Mucosa of gallbladder (tissue), 1 donor: Measurements from ENCODE around the gene TEX264. TPM values are rescaled to one million over a fixed set of nuclear protein-coding genes. Genes with fewer than 3 reads are reported as not detected.
"Not testable (repeated sequence)": the region's sequence is repeated elsewhere in the genome, so short reads cannot be mapped to it uniquely, and the experiment has no call there.

Experiments used
- DNase-seq: peaks from one replicate; pipeline ENCODE4 v3.0.0-alpha.2; 2020; ENCODE audit warnings: low spot score
- total RNA-seq: library from RNA; stranded (reverse); gene quantifications from one replicate; pipeline ENCODE4 v1.2.1, GENCODE V29; 2021
- donor health status: DM: no; HTN: no; CAD: no.

The TEX264 gene
- 86.0 TPM for total RNA-seq

DNA sequence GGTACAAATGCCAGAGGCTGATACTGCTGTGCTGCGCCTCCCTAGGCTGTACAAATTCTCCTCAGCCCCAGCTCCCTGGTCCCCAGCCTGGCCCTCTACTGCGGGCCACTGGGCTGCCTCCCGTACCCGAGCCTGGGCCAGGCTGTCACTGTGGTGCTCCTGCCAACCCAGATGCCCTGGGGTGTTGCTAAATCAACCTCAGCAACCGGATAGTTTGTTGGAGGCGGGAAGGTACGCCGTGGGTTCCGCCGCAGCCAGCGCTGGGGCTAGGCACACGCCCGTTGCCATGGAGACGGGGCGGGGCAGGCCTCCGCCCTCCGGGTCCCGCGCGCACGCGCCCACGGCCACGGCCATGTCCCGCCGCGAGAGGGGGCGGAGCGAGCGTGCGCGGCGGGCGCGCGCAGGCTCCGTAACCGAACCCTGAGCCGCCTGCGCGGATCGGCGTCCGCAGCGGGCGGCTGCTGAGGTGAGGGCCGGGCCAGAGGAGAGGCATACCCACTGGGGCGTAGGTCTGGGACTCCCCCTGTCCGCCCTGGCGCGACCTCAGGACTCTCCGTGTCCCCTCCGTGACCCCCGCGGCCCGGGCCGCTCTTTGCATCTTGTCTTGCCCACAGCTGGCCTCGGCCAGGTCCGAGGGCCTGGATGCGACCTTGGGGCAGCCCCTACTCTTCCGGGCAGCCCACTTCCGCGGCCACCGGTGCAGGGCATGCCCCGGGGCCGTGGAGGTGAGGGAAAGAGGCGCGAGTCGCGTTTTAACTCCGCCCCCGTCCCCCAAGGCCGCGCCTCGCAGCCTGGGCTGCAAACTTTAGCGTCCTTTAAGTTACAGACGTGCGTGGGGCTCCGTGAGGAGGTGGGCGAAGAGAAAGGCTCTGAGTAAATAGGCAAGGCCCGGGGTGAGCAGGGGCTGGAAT, at the start of gene TEX264:
Gene TEX264, plus strand, starts transcription at position 430 of the 911 bp plus-strand sequence. CDS start 3,053 bp downstream, outside the sequence.
- DNase-seq, result peak; percentile 91

DNA sequence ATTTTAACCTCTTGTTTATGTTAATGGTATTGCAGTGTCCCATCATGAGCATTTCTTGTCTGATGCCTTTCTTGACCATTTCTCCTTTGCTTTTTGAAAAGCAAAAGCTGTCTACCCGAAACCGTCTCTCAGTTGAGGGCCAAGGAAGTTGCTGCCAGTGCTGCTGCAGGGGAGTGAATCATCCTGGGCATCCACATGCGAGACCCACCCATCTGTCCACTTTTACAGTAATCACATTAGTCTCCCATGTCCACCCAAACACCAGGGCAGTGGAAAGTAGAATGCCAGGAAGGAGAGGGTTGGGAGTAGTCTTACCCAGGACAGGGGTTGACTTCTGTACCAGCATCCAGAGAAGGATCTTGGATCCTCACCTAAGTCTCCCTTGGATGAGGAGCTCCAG, 48.6 kb upstream of the TEX264 start:
- no peak for DNase-seq

- no peak for DNase-seq
Measured at GRCh38 chr3:51622868-51623267, 48.2 kb upstream of the TEX264 start.

GRCh38 chr3:51630513-51630912, 40.5 kb upstream of the TEX264 start:
- DNase-seq, result no peak

DNA sequence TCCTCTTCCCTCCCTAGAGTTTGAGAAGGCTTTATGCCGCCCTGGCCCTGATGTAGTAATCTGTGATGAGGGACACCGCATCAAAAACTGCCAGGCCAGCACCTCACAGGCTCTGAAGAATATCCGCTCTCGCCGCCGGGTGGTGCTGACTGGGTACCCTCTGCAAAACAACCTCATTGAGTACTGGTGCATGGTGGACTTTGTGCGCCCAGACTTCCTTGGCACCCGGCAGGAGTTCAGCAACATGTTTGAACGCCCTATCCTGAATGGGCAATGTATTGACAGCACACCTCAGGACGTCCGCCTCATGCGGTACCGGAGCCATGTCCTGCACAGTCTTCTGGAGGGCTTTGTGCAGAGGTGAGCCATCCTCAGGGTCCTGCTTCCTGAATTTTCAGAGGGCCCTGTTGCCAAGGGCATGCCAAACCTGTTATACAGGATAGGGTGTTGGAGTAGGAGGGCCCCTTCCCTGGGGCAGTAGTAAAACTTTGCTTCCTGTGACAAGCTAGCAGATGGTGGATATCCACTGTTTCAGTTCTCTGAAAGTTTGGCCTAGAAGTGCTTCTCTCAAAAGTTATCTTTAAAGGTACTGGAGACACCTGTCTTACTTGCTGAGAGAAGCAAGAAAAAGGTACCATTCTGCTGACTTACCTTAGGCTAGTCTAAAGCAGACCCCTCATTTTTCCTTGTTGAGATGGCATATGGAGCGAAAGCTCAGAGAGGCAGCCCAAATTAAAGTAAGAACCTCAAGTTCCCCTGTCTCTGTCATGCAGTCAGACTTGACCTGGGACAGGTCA, 33.7 kb upstream of the TEX264 start:
- DNase-seq, result no peak

DNA sequence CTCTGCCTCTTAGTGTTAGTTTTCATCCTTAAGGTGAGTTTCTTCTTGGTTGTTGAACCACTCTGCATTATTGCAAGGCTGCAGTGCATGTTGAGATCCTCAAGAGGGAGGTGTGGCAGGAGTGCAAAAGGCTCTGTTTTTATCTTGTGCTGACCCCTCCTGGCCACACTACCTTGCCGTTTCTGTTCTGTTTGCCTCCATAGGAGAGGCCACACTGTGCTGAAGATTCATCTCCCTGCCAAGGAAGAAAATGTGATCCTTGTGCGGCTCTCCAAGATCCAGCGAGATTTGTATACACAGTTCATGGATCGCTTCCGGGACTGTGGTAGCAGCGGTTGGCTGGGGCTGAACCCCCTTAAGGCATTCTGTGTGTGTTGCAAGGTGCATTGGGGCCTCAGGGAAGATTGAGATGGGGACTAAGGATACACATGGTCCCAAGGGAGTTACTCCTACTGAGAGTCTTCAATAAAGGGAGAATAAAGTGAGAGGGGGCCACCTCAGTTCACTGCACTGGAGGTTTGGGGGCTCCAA, 33.0 kb upstream of the TEX264 start:
- DNase-seq, result peak; percentile 22

DNA sequence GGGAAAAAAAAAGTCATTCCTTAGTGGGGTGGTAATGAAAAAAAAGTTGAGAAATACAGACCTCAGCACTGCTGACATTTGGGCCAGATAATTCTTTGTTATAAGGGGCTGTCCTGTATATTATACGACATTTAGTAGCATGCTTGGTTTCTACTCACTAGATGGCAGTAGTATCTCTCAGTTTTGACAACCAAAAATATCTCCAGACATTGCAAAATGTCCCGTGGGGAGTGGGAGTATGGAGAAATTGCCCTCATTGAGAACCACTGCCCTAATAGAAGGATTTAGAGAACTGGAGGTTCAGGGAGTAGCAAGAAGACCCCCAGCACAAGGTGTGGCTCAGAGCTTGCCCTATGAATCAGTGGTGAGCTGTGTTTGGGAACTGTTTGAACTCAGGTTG, 28.6 kb upstream of the TEX264 start:
- DNase-seq, result no peak

DNA sequence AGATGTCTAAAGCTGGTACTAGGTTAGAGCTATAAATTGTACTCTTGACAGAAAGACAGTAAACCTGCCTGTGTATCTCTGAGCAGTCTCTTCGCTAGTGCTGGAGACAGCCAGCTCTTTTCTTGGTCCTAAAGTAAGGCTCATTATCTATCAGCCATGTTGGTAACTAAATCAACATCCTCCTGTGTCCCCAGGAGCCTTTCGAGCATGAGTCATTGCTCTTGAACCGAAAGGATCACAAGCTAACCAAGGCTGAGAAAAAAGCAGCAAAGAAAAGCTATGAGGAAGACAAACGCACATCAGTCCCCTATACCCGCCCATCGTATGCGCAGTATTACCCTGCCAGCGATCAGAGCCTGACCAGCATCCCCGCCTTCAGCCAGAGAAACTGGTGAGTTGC, 25.0 kb upstream of the TEX264 start:
- no peak for DNase-seq

GRCh38 chr3:51652103-51652502, 18.9 kb upstream of the TEX264 start:
- not testable (repeated sequence) for DNase-seq

GRCh38 chr3:51653409-51653808, 17.6 kb upstream of the TEX264 start:
- not testable (repeated sequence) for DNase-seq

DNA sequence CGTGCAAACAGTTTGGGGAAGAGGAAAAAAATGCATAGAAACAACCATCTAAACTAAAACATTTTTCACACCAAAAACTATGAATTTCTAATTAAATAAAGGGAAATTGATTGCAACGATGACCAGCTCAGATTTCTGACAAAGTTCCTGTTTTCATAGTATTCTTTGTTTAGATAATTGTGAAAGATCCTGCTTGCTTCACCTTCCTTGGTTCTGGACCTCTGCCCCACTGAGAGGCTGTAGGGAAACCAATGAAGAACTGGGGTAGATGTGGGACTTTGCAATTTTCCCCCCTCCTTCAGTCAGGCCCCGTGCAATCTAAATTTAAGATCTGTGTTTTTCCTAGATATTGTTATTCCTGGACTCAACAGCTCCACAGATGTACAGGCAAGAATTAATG, 13.8 kb upstream of the TEX264 start:
- DNase-seq, result no peak

DNA sequence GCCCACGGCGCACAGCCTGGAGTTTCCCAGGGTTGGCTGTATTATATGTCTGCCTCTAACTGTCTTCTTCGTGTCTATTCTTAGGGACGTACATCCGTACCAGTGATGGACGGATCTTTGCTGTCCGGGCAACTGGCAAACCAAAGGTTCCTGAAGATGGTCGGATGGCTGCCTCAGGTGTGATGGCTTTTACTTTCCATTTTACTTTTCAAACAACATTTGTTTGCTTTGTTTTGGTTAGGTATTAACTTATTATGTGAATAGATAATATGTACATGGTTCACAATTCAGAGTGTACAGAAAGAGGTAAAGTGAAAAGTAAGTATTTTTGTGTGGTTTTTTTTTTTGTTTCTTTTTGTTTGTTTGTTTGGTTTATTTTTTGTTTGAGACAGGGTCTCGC, 11.1 kb upstream of the TEX264 start:
- DNase-seq, result no peak

DNA sequence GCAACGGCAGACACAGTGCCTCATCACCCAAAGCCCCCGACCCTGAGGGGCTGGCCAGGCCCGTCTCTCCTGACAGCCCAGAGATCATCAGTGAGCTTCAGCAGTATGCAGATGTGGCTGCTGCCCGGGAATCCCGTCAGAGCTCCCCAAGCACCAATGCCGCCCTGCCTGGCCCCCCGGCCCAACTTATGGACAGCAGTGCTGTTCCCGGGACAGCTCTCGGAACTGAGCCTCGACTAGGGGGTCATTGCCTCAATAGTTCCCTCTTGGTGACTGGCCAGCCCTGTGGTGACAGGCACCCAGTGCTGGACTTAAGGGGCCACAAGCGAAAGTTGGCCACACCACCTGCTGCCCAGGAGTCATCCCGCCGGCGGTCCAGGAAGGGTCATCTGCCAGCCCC, 8.6 kb upstream of the TEX264 start:
- no peak for DNase-seq

GRCh38 chr3:51668756-51669155, 2.3 kb upstream of the TEX264 start:
- no peak for DNase-seq

- DNase-seq, result peak; percentile 88
Measured at GRCh38 chr3:51669241-51670052, 1.6 kb upstream of the TEX264 start.

GRCh38 chr3:51670053-51670822, 814 bp upstream of the TEX264 start:
- no peak for DNase-seq

DNA sequence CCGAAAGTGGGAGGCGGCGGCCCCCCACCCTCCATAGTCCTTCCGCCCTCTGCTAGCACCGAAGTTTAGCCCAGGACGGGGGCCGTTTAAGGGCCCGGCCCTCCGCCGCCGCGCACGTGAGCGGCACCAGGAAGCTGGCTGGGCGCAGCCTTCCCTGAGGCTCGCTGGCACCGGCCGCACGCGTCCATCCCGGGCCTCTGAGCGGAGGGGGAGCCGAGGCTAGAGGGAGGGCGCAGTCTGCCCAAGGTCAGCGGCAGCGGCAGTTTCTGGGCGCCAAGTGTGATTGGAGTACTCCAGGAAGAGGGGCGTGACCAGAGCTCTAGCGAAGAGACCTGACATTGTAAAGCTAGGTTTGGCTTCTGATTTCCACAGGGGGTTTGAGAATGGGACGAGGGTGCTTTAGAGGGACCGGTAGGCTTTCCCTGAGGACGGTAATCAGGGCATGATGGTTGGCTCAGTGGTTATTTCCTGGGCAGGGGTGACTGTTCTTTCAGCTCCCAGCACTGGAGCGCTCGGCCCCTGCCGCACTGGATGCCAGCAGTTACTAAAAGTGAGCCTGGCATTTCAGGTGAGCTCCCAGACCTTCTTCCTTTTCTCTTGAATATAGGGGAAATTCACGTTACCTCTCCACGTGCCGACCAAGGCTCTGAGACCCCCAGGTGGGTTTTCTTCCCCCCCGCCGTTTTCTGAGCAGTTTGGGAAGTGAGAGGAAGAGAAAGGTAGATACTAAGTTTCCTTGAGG, 853 bp downstream of the TEX264 start:
- peak; percentile 61 for DNase-seq

DNA sequence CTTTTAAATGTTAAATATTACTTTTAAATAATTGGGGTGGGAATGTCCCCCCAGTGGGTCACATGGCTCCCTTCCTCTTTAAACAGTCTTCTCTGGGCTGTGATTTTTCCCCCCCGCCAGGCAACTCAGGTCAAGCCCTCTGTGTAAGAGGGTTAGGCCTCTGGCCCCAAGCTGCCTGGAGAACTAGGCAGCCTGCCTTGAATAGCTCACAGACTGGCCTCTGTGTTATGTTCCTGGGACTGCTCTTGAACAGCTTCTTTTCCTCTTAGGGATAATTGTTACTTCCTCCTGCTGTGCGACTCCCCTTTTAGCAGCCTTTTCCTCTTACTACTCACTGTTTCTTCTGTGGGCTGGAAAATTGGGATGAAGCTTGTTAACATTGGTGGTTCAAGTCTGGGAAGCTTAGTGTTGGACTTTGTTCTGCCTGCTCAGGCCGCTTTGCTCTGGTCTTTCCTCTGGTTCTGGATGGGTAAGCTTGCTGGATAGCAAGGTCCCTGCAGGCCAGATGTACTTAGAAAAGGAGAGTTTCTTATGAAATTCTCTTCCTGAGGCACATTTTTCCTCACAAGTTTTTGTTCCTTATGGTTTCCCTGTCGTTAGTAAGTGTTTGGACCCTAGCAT, 2.2 kb downstream of the TEX264 start:
- DNase-seq, result no peak

GRCh38 chr3:51673802-51674654, 3.0 kb downstream of the TEX264 start:
- no peak for DNase-seq
